ENCODE data around the gene SRI. TPM values are rescaled to one million over a fixed set of nuclear protein-coding genes. Genes with fewer than 3 reads are reported as not detected.

The SRI gene
- total RNA-seq, 2 donors from 2014 or later = 89.9 to 94.7 TPM

DNA sequence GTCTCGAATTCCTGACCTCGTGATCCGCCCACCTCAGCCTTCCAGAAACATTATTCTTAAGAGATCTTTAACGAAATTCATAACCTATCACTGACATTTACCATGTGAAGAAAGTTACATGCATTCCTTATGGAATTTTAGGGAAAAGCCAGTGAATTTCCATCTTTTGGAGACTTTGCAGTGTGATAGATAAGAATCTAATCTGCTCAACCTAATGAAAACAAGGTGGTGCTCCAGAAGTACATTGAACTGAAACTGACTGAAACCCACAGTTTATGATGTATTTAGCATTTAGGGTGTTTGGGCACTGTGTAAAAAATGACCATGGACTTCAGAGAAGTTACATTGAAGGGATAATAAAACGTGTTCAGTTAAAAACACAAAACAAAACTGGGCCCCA is 43.6 kb downstream of the SRI start:
- H3K27me3 ChIP-seq (ENCODE audit: control insufficient read depth, insufficient read depth, low read length, poor library complexity, severe bottlenecking) = no peaks in the 10 kb centered on the region
- no peak overlapping the region for H3K27ac ChIP-seq (ENCODE audit: low read depth, low read length)
- H3K36me3 ChIP-seq (ENCODE audit: control insufficient read depth, insufficient read depth, low read length) = no peaks in the 10 kb centered on the region
- H3K9me3 ChIP-seq (ENCODE audit: control insufficient read depth, low read length) = no peaks in the 10 kb centered on the region
- H3K27me3 Mint-ChIP-seq (ENCODE audit: insufficient read depth) = no peaks in the 10 kb centered on the region
- no peaks in the 10 kb centered on the region for H3K4me1 ChIP-seq (ENCODE audit: control insufficient read depth, insufficient read depth, low read length)
- H3K36me3 Mint-ChIP-seq (ENCODE audit: low read depth) = no peaks in the 10 kb centered on the region
- H3K4me3 ChIP-seq (ENCODE audit: low read length) = no peak overlapping the region
- no peaks in the 10 kb centered on the region for H3K4me1 Mint-ChIP-seq
- no peak overlapping the region for H3K27ac Mint-ChIP-seq
- DNase-seq = no peak
- WGBS, 2 experiments (ENCODE audit: insufficient coverage in 1 of 2, insufficient read length in 1 of 2) = 86 to 100% methylated on average over 1 to 5 of the region's 5 CpGs
- H3K4me3 Mint-ChIP-seq = no peak overlapping the region
- TF ChIP-seq, protein P1, sequence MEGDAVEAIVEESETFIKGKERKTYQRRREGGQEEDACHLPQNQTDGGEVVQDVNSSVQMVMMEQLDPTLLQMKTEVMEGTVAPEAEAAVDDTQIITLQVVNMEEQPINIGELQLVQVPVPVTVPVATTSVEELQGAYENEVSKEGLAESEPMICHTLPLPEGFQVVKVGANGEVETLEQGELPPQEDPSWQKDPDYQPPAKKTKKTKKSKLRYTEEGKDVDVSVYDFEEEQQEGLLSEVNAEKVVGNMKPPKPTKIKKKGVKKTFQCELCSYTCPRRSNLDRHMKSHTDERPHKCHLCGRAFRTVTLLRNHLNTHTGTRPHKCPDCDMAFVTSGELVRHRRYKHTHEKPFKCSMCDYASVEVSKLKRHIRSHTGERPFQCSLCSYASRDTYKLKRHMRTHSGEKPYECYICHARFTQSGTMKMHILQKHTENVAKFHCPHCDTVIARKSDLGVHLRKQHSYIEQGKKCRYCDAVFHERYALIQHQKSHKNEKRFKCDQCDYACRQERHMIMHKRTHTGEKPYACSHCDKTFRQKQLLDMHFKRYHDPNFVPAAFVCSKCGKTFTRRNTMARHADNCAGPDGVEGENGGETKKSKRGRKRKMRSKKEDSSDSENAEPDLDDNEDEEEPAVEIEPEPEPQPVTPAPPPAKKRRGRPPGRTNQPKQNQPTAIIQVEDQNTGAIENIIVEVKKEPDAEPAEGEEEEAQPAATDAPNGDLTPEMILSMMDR (conservative IDR thresholded peaks at IDR 0.05) = no peak
- H3K9me3 Mint-ChIP-seq = no peaks in the 10 kb centered on the region
- no peak overlapping the region for H3K9ac ChIP-seq (ENCODE audit: extremely low read depth, low read length, poor library complexity, severe bottlenecking)

DNA sequence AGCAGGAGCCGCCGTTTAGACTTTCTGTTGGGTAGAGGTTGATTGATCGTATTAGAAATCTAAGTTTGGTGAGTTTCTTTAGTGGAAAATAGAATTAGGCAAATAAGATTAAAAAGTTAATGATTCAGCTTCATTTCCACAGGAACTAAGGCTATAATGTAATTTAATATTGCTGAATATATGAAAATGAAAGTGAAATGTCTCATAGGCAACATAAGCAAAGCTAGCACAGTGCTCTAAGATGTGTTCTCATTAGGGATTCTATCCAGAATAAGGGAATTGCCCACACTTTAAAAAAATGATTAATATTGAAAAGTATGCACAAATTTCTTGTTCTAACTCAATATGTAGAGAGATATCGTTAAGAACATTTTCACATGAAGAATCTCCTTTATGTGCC is 47.0 kb downstream of the SRI start:
- Mint-ChIP-seq H3K4me3 (no peak overlapping the region), H3K27ac (no peak overlapping the region), H3K27me3 (ENCODE audit: insufficient read depth) (no peaks in the 10 kb centered on the region), H3K9me3 (no peaks in the 10 kb centered on the region), H3K36me3 (ENCODE audit: low read depth) (no peaks in the 10 kb centered on the region), H3K4me1 (no peaks in the 10 kb centered on the region)
- Histone ChIP-seq H3K27me3 (ENCODE audit: control insufficient read depth, insufficient read depth, low read length, poor library complexity, severe bottlenecking) (no peaks in the 10 kb centered on the region), H3K9ac (ENCODE audit: extremely low read depth, low read length, poor library complexity, severe bottlenecking) (no peak overlapping the region), H3K9me3 (ENCODE audit: control insufficient read depth, low read length) (no peaks in the 10 kb centered on the region), H3K4me1 (ENCODE audit: control insufficient read depth, insufficient read depth, low read length) (no peaks in the 10 kb centered on the region), H3K4me3 (ENCODE audit: low read length) (no peak overlapping the region), H3K27ac (ENCODE audit: low read depth, low read length) (no peak overlapping the region), H3K36me3 (ENCODE audit: control insufficient read depth, insufficient read depth, low read length) (no peaks in the 10 kb centered on the region)
- no peak for DNase-seq
- WGBS, 2 experiments (ENCODE audit: insufficient coverage in 1 of 2, insufficient read length in 1 of 2) = 91 to 100% methylated on average over 1 to 4 of the region's 4 CpGs
- TF ChIP-seq, protein P1 (conservative IDR thresholded peaks at IDR 0.05) = no peak

DNA sequence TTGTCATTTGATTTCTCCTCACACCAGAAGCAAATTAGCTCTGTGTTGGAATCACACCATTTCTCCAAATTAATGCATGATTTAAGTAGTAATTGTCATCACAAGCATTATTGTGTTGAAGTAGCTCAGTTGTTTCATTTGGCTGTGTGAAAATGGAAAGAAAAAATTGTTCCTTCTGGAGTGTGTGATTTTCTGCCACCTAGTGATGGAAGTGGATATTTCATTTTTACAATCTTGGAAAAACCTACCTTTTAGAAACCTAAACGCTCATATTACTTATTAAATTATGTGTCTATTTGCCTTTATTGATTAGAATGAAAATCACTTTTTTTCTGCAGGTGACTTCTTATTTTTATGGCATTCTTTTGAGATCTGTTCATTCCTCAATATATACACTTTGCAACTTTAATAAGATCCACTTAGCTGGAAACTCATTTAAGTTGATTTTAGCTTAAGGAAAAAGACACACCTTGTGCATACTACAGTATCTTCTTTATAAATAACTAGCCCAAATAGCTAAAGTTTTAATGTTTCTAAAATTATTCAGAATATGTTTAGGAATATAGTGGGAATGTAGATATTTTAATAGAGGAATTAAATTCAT is 50.0 kb downstream of the SRI start:
- Histone ChIP-seq H3K9ac (ENCODE audit: extremely low read depth, low read length, poor library complexity, severe bottlenecking) (no peak overlapping the region), H3K4me1 (ENCODE audit: control insufficient read depth, insufficient read depth, low read length) (no peaks in the 10 kb centered on the region), H3K27me3 (ENCODE audit: control insufficient read depth, insufficient read depth, low read length, poor library complexity, severe bottlenecking) (no peaks in the 10 kb centered on the region), H3K9me3 (ENCODE audit: control insufficient read depth, low read length) (no peaks in the 10 kb centered on the region), H3K27ac (ENCODE audit: low read depth, low read length) (no peak overlapping the region), H3K36me3 (ENCODE audit: control insufficient read depth, insufficient read depth, low read length) (no peaks in the 10 kb centered on the region), H3K4me3 (ENCODE audit: low read length) (no peak overlapping the region)
- no peaks in the 10 kb centered on the region for H3K36me3 Mint-ChIP-seq (ENCODE audit: low read depth)
- H3K4me1 Mint-ChIP-seq = no peaks in the 10 kb centered on the region
- no peak for DNase-seq
- TF ChIP-seq, protein P1 (conservative IDR thresholded peaks at IDR 0.05) = peak; percentile 76
- H3K9me3 Mint-ChIP-seq = no peaks in the 10 kb centered on the region
- no CpG with 5 or more reads among the region's 1 CpG for WGBS, 2 experiments (ENCODE audit: insufficient coverage in 1 of 2, insufficient read length in 1 of 2)
- H3K4me3 Mint-ChIP-seq = no peak overlapping the region
- no peaks in the 10 kb centered on the region for H3K27me3 Mint-ChIP-seq (ENCODE audit: insufficient read depth)
- no peak overlapping the region for H3K27ac Mint-ChIP-seq
